HG03175 (cell line): ENCODE data around the gene TRIM61.
"Not testable (repeated sequence)": the region's sequence is repeated elsewhere in the genome, so short reads cannot be mapped to it uniquely, and the experiment has no call there.

Source experiments
- ATAC-seq: cut with Tn5 transposase; IDR thresholded peaks from one replicate; pipeline ENCODE4 v1.9.1; 2021; ENCODE audit warnings: mild to moderate bottlenecking, moderate library complexity; ENCODE audit not compliant: unreplicated experiment

TRIM61 gene

DNA sequence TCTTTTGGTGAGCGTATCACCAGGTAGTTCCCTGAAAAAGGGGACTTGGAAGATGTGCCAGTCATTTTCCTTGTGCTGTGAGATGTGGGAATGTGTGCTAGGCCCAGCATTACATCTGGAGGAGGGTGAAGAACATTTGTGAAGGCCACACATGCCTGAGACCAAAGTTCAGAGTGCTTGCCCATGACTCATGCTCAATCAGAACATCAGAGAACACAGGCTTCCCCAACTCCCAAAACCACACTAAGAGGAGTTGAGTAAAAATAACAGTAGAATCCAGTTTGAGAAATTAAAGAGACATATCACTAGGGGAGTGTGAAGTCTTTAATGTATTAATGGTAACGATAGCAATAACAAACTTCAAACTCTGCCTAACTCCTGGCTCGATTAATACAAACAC lies 18.0 kb downstream of the TRIM61 start:
- ATAC-seq, result not testable (repeated sequence)

GRCh38 chr4:164956766-164957643 lies 20.5 kb downstream of the TRIM61 start:
- ATAC-seq, result peak; percentile 100

GRCh38 chr4:164955107-164955805 lies 22.2 kb downstream of the TRIM61 start:
- ATAC-seq, result no peak

DNA sequence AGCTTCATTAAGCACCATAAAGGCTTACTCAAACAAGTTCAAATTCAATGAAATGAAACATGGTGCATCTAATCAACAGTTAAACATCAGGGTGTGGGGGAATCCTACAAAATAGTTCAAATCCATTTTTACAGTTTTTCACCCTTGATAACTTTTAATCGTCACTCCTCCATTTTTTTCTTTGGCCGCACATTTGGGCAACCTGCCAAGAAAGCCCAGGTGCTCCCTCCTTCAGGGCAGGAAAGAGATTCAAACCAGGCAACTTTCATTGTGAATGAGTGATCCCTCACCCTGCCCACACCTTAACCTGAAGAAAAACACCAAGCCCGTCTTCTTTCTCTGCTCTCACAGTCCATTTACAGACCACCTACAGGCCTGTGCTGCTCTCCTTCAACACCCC lies 24.9 kb downstream of the TRIM61 start:
- no peak for ATAC-seq

GRCh38 chr4:164949448-164950143 lies 27.9 kb downstream of the TRIM61 start:
- no peak for ATAC-seq

DNA sequence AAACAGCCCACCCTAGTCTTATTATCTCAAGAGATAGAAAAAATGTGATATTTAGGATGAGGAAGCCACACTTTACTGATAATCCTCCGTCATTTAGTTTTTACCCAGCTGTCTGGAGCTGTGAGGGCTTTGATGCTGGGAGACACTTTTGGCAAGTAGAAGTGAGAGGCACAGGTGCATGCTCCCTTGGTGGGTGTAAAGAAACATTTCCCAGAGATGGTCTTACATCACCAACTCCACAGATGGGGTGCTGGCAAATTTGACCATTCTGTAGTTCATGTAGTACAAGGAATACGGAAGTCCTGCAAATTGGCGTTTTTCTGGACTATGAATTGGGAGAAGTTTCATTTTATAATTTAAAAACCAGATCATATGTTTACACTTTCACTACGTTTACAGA lies 28.5 kb downstream of the TRIM61 start:
- ATAC-seq, result no peak

- not testable (repeated sequence) for ATAC-seq
Observed at GRCh38 chr4:164948006-164948405, 29.5 kb downstream of the TRIM61 start.

DNA sequence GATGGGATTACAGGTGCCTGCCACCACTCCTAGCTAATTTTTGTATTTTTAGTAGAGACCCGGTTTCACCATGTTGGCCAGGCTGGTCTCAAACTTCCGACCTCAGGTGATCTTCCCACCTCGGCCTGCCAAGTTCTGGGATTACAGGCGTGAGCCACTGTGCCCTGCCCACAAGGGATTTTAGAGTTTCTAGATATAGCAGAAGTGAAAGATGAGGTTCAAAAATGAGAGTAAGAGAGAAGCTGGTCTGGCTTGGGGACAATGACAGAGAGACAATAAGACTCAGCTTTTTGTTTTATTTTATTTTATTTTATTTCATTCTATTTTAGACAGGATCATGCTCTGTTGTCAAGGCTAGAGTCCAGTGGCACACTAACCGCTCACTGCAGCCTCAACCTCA lies 30.6 kb downstream of the TRIM61 start:
- no peak for ATAC-seq

GRCh38 chr4:164945146-164945545 lies 32.3 kb downstream of the TRIM61 start:
- no peak for ATAC-seq

GRCh38 chr4:164943192-164943591 lies 34.3 kb downstream of the TRIM61 start:
- no peak for ATAC-seq

DNA sequence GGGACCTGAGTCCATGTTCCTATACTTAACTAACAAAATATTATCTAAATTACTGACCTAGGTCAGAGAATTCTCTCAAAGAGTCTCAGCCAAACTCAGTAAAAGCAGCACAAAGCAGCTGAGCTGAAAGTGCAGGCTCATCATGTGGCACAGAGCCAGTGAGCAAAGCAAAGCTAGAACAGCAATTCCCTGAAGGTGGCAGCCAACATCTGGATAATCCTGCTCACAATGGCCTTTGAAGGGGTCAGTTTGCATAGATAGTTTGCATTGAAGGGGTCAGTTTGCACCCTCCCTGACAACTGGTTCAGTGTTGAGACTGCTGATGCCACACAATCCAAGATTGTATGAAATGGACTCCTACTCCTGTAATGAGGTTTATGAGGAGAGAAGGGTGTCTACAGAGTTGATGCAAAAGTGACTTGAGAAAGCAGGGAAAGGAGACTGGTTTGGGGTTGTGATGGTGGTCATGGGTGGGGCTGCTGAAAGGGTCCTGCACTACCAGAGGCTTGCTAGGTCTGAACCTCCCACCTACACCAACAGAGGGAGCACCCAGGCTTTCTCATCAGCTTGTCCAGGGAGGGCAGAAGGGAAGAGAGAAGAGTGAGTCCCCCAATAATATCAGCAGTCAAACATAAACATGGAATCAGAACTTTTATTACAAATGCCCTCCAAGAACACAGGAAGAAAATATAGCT lies 39.7 kb downstream of the TRIM61 start:
- ATAC-seq, result peak; percentile 48

DNA sequence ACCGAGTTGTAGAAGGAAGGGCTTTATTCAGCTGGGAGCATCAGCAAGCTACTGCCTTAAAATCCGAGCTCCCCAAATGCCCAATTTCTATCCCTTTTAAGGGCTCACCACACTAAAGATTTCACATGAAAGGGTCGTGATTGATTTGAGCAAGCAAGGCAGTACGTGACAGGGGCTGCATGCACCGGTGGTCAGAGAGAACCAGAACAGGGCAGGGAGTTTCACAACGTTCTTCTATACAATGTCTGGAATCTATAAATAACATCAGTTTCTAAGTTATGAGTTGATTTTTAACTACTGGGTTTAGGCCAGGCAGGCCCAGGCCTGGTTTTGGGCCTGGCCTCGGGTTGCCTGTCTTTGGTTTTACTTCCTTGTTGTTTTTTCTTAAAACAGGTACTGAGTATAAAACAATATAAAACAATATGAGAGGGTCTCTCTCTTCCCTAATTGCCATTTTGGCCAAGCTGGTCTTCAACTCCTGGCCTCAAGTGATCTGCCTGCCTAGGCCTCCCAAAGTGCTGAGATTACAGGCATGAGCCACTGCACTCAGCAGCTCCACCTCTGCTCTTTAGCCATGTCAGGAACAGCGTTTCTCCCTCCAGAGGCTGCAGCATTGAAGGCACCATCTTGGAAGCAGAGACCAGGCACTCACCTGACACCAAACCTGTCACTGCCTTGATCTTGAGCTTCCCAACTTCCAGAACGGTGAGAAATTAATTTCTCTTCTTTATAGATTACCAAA lies 41.4 kb downstream of the TRIM61 start:
- peak; percentile 70 for ATAC-seq

GRCh38 chr4:164935363-164935762 lies 42.1 kb downstream of the TRIM61 start:
- ATAC-seq, result peak; percentile 70

GRCh38 chr4:164933244-164933643 lies 44.2 kb downstream of the TRIM61 start:
- no peak for ATAC-seq

GRCh38 chr4:164931551-164932324 lies 45.7 kb downstream of the TRIM61 start:
- no peak for ATAC-seq

- ATAC-seq, result no peak
Observed at GRCh38 chr4:164930647-164931046, 46.8 kb downstream of the TRIM61 start.

- ATAC-seq, result not testable (repeated sequence)
Observed at GRCh38 chr4:164927101-164927500, 50.4 kb downstream of the TRIM61 start.

- ATAC-seq, result no peak
Observed at GRCh38 chr4:164926301-164926700, 51.2 kb downstream of the TRIM61 start.

GRCh38 chr4:164924670-164925238 lies 52.7 kb downstream of the TRIM61 start:
- ATAC-seq, result peak; percentile 48
